ENCODE results near the gene GALNT18. TPM values are rescaled to one million over a fixed set of nuclear protein-coding genes. Genes with fewer than 3 reads are reported as not detected.

The GALNT18 gene
- total RNA-seq, 2 donors from 2014 or later, result not detected

DNA sequence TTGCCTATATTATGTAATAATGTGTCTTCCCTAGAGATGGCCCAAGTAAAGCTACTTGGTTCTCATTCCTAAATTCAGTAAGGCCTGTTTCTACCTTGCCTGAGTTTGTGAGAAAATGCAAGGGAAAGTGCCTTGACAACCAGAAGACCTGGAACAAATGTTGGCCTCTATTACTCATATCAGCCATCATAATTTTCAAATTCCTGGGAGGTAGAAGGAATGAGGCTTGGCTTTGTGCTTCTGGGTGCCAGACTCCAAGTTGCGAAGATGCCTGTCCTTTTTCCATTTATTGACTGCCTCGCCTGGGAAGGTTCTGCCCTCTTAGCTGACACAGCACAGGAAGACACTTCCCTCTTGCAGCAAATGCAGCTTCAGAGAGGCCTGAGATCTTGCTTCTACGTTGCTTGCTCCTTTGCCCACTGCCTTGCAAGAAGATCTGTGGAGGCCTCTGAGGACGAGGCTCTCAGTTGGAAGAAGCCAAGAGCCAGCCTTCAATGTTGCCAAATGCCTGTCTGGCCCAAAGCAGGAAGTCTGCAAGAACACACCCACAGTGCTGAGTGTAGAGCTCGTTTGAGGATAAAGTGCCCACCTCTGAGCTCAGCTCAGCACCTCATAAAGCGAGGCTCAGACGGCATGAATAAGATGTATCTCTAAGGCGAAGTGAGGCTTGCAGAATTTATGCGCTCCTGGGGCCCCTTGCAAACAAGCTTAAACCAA is 120.1 kb downstream of the GALNT18 start:
- Mint-ChIP-seq H3K4me3 (no peak overlapping the region), H3K4me1 (peaks cover 2% of the 10 kb centered on the region), H3K27me3 (peaks cover 17% of the 10 kb centered on the region), H3K27ac (no peak overlapping the region), H3K36me3 (ENCODE audit: low read depth) (no peaks in the 10 kb centered on the region)
- ATAC-seq (no peak), DNase-seq (no peak)
- H3K9me3 ChIP-seq (ENCODE audit: control insufficient read depth, low read length, poor library complexity, severe bottlenecking), result no peaks in the 10 kb centered on the region

DNA sequence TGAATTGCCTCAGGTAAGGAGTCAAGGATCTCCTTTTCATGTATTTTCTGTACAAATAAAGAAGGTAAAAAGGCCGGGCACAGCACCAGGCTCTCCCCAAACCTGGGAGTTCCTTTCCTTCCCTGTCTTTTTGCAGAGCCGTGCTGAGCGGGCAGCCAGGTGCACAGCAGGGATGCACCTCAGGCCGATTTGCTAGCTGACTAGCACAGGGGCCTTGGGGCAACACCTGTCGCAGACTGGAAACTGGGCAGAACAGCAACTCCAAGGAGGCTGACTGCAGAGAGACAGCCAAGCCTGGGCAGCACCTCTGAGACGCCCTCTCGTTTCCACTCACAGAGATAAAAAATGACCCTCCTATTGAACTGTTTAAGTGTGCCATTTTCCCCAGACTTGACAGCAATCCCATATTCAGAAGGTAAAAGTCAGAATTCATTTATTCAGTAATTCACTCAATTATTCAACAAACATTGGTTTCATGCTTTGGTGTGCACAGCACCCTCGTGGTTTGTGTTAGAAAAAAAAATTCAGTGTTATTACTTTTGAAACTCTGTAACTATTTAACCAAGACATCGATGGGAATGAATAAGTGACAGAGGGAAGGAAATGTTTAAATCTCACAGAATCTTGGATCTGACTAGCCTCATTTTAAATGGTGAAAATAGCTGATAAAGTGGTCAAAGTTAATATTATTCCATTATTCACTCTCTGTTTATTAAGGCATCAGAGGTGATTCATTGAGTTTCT is 120.9 kb downstream of the GALNT18 start:
- Mint-ChIP-seq H3K36me3 (ENCODE audit: low read depth) (no peaks in the 10 kb centered on the region), H3K27me3 (peaks cover 21% of the 10 kb centered on the region), H3K27ac (no peak overlapping the region), H3K4me3 (no peak overlapping the region), H3K4me1 (peaks cover 2% of the 10 kb centered on the region)
- DNase-seq (no peak), ATAC-seq (no peak)
- no peaks in the 10 kb centered on the region for H3K9me3 ChIP-seq (ENCODE audit: control insufficient read depth, low read length, poor library complexity, severe bottlenecking)

DNA sequence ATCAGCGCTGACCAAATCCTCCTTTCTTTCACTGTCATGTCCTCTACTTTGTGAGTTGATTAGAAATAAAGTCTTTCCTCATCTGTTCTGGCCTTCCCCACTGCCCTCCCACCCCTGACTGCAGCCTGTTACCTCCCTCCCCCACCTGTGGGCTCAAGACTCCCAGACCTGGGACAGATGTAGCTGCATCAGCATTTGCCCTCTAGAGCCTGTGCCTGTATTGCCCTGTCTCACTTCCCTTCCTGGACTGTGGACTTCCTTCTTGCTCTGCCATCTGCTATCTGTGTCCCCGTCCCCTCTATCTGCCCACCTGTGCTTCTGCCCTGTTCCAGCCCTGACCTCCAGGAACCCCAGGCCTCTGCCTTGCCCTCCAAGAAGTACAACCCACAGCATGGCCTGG is 122.5 kb downstream of the GALNT18 start:
- Mint-ChIP-seq H3K4me3 (no peak overlapping the region), H3K4me1 (no peaks in the 10 kb centered on the region), H3K27me3 (peaks cover 31% of the 10 kb centered on the region), H3K36me3 (ENCODE audit: low read depth) (no peaks in the 10 kb centered on the region), H3K27ac (no peak overlapping the region)
- H3K9me3 ChIP-seq (ENCODE audit: control insufficient read depth, low read length, poor library complexity, severe bottlenecking), result no peaks in the 10 kb centered on the region
- DNase-seq (no peak), ATAC-seq (no peak)

DNA sequence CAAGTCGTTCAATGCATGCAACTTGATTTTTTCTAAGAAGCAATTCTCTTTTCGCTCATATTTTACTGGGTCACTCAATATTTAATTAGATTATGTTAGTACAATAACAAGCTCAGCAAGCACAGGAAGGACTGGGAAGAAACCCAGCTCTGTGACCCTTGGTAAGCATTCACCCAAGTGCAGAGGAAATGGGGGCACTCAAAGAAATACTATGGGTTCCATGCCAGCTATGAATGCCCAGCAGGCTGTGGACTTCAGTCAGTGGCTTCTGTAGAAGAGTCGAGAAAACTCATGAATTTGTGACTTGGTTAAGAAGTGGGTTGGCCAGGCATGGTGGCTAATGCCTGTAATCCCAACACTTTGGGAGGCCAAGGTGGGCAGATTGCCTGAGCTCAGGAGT is 123.6 kb downstream of the GALNT18 start:
- no peak overlapping the region for H3K27ac Mint-ChIP-seq
- H3K27me3 Mint-ChIP-seq, result peaks cover 28% of the 10 kb centered on the region
- H3K4me3 Mint-ChIP-seq, result no peak overlapping the region
- no peaks in the 10 kb centered on the region for H3K9me3 ChIP-seq (ENCODE audit: control insufficient read depth, low read length, poor library complexity, severe bottlenecking)
- no peaks in the 10 kb centered on the region for H3K36me3 Mint-ChIP-seq (ENCODE audit: low read depth)
- ATAC-seq (no peak), DNase-seq (no peak)
- H3K4me1 Mint-ChIP-seq, result no peaks in the 10 kb centered on the region

DNA sequence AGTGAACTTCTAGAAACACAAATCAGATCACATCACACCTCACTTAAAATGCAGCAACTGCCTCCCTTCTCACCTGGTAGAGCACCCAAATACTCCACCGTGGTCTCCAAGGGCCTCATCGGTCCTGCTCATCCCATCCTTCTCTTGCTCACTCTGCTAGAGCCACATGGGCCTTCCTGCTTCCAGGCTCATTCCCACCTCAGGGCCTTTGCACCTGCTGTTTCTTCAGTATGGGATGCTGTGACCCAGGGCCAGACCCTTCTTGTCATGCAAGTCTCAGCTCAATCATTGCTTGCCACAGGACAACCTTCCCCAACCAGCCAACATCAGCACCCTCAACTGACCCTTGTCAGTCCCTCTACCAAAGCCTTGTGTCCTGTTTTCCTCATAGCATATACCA is 124.9 kb downstream of the GALNT18 start:
- H3K9me3 ChIP-seq (ENCODE audit: control insufficient read depth, low read length, poor library complexity, severe bottlenecking), result no peaks in the 10 kb centered on the region
- Mint-ChIP-seq H3K27me3 (peaks cover 20% of the 10 kb centered on the region), H3K4me3 (no peak overlapping the region), H3K4me1 (no peaks in the 10 kb centered on the region), H3K27ac (no peak overlapping the region), H3K36me3 (ENCODE audit: low read depth) (no peaks in the 10 kb centered on the region)
- DNase-seq, result no peak
- ATAC-seq, result no peak

DNA sequence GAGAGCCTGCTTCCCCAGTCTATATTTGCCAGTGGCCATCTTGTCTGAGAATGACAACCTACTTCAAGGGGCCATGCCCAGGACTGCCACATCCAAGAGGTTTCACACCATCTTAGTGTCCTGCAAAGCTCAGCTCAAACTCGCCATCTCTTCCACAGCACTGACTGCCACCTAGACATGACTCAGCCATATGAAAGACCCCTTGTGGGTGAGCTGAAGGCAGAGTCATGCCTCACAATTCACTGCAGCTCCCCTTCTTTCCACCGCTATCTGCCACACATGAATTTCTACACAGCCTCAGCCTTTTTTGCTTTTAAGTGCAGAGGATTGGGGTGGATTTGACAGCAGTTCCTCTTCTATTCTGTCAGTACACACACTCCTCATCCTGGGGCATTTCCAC is 127.5 kb downstream of the GALNT18 start:
- ATAC-seq (no peak), DNase-seq (no peak)
- Mint-ChIP-seq H3K4me1 (peaks cover 3% of the 10 kb centered on the region), H3K4me3 (no peak overlapping the region), H3K27ac (no peak overlapping the region), H3K27me3 (peaks cover 26% of the 10 kb centered on the region), H3K36me3 (ENCODE audit: low read depth) (no peaks in the 10 kb centered on the region)
- no peaks in the 10 kb centered on the region for H3K9me3 ChIP-seq (ENCODE audit: control insufficient read depth, low read length, poor library complexity, severe bottlenecking)

DNA sequence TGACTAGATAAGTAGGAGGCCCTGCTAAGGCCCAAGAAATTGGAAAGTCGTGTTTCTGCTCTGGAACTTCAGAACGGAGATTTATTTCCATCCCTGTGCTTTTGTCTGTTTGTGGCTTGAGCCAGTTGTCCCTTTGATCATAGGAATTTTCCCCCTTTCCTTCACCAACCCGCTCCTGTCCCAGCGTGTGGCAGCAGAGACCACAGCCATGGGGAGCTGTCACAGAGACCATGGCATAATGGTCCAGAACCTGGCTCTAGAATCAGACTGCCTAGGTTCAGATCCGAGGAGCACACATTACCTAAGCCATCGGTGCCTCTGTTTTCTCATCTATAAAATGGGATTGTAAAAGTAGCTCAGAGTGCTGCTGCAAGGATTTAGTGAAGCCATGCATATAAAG is 128.1 kb downstream of the GALNT18 start:
- no peaks in the 10 kb centered on the region for H3K9me3 ChIP-seq (ENCODE audit: control insufficient read depth, low read length, poor library complexity, severe bottlenecking)
- H3K36me3 Mint-ChIP-seq (ENCODE audit: low read depth), result no peaks in the 10 kb centered on the region
- peaks cover 30% of the 10 kb centered on the region for H3K27me3 Mint-ChIP-seq
- H3K27ac Mint-ChIP-seq, result no peak overlapping the region
- H3K4me1 Mint-ChIP-seq, result peaks cover 3% of the 10 kb centered on the region
- no peak for ATAC-seq
- H3K4me3 Mint-ChIP-seq, result no peak overlapping the region
- DNase-seq, result no peak

DNA sequence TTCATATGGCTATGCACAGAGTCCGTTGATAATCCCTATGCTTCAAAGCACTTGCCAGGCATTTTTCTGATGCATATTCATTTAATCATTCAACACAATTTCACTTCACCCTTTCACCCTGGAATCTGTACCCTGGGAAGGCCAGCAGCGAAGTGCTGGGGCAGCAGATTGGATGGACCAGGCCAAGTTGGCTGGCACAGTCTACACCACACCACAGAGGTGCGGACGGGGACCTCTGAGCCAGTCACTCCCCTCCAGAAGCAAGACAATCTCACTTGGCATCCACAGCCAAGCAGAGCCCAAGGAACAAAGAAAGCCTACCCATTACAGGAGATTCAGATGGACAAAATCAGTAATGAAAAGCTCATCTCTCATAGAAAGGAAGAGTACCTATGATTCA is 130.2 kb downstream of the GALNT18 start:
- Mint-ChIP-seq H3K4me1 (peaks cover 5% of the 10 kb centered on the region), H3K36me3 (ENCODE audit: low read depth) (no peaks in the 10 kb centered on the region), H3K27me3 (peaks cover 43% of the 10 kb centered on the region), H3K27ac (no peak overlapping the region), H3K4me3 (no peak overlapping the region)
- no peak for ATAC-seq
- no peaks in the 10 kb centered on the region for H3K9me3 ChIP-seq (ENCODE audit: control insufficient read depth, low read length, poor library complexity, severe bottlenecking)
- DNase-seq, result no peak

DNA sequence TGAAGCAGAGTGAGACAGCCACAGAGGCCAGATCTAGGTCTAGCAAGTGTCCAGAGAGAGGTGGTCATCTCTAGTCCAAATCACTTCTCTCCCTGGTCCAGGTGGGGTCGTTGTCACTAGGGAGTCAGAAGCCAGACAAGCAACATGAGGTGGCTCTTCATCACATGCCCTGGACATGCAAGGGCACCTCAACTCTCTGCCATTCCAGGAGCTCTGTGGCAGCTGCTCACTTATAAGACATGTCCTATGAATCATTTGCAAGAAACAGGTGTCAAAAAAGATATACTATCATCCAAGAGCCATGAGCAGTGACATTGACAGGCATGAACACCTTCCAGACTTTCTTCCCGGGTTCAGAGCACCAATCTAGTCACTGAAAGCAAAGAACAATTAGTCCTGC is 130.8 kb downstream of the GALNT18 start:
- peaks cover 5% of the 10 kb centered on the region for H3K4me1 Mint-ChIP-seq
- no peak for DNase-seq
- peaks cover 41% of the 10 kb centered on the region for H3K27me3 Mint-ChIP-seq
- no peak overlapping the region for H3K4me3 Mint-ChIP-seq
- H3K9me3 ChIP-seq (ENCODE audit: control insufficient read depth, low read length, poor library complexity, severe bottlenecking), result no peaks in the 10 kb centered on the region
- no peak overlapping the region for H3K27ac Mint-ChIP-seq
- no peak for ATAC-seq
- no peaks in the 10 kb centered on the region for H3K36me3 Mint-ChIP-seq (ENCODE audit: low read depth)

DNA sequence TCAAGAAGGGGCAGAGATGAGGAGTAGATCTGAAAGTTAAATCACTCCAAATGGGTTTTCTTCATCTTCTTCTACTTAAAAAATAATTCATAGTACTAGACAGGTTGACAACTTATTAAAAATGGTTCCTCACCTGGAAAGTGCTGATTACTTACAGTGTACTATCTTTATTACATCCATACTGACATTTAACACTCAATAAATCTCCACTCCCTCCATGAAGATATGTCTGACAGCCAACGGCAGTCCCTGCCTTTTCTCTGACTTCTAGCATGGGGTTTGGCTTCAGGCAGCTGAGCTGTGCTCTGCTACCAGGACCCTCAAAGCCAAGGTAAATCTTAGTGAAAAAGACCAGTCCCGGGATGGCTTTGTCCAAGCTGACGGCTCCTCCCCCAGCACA is 135.4 kb downstream of the GALNT18 start:
- no peaks in the 10 kb centered on the region for H3K9me3 ChIP-seq (ENCODE audit: control insufficient read depth, low read length, poor library complexity, severe bottlenecking)
- H3K4me1 Mint-ChIP-seq, result peaks cover 4% of the 10 kb centered on the region
- ATAC-seq, result no peak
- H3K36me3 Mint-ChIP-seq (ENCODE audit: low read depth), result no peaks in the 10 kb centered on the region
- no peak overlapping the region for H3K4me3 Mint-ChIP-seq
- peaks cover 47% of the 10 kb centered on the region for H3K27me3 Mint-ChIP-seq
- no peak for DNase-seq
- no peak overlapping the region for H3K27ac Mint-ChIP-seq

DNA sequence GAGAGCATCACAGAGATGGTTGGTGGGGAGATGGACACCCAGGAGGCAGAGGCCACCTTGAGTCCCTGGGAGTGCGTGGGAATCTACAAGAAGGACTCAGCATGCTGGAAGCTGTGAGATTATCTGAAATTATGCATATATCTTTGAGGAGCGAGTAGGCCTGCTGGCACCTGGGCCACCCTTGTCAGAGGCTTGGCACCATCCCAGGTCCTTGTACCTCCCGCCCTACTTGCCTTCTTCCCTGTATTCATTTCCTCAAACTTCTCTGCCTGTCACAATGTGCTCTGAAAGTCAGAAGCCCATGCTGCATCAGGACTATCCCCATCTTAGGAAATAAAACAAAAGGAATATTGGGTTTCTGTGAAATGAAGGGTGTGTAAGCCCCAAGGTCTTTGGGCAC is 135.8 kb downstream of the GALNT18 start:
- Mint-ChIP-seq H3K4me3 (no peak overlapping the region), H3K27ac (no peak overlapping the region), H3K4me1 (peaks cover 4% of the 10 kb centered on the region), H3K36me3 (ENCODE audit: low read depth) (no peaks in the 10 kb centered on the region), H3K27me3 (peaks cover 47% of the 10 kb centered on the region)
- DNase-seq (no peak), ATAC-seq (no peak)
- no peaks in the 10 kb centered on the region for H3K9me3 ChIP-seq (ENCODE audit: control insufficient read depth, low read length, poor library complexity, severe bottlenecking)

DNA sequence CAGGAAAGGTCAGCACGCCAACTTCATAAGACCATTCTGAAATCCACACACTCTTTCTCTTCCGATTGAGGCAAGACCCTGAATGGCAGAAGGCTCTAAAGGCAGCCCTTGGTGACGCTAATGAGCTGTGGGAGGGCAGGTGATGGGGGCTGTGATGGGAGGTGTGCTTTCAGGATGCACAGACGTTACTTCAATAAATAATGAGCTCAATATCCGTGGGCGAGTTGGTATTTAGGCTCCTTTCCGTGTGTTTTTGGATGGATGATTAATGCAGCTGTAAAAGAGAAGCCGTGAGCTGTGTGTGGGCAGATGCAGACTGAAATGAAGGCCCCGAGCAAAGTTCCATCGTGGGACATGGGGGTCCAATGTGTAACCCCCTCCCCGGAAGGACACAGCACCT is 138.2 kb downstream of the GALNT18 start:
- H3K9me3 ChIP-seq (ENCODE audit: control insufficient read depth, low read length, poor library complexity, severe bottlenecking), result no peaks in the 10 kb centered on the region
- Mint-ChIP-seq H3K36me3 (ENCODE audit: low read depth) (no peaks in the 10 kb centered on the region), H3K27ac (no peak overlapping the region), H3K27me3 (peaks cover 50% of the 10 kb centered on the region), H3K4me3 (no peak overlapping the region), H3K4me1 (peaks cover 4% of the 10 kb centered on the region)
- DNase-seq (no peak), ATAC-seq (no peak)

DNA sequence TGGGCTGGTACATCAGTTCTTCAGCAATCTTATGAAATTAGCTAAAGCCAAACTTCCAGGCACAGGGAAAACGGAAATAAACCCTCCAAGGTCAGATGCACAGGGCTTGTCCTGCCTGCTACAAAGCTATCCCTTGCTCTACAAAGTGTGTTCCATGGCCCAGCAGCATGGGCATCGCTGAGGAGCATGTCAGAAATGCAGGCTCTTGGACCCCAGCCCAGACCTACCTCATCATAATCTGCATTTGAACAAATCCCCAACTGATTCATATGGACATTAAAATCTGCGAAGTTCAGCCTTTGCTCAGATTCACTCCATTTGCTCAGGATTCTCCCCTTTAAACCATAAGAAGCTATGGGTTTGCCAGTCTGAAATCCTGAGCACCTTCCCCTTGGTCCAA is 139.1 kb downstream of the GALNT18 start:
- peaks cover 4% of the 10 kb centered on the region for H3K4me1 Mint-ChIP-seq
- no peak for DNase-seq
- H3K27ac Mint-ChIP-seq, result no peak overlapping the region
- peaks cover 49% of the 10 kb centered on the region for H3K27me3 Mint-ChIP-seq
- no peak for ATAC-seq
- no peaks in the 10 kb centered on the region for H3K9me3 ChIP-seq (ENCODE audit: control insufficient read depth, low read length, poor library complexity, severe bottlenecking)
- no peaks in the 10 kb centered on the region for H3K36me3 Mint-ChIP-seq (ENCODE audit: low read depth)
- H3K4me3 Mint-ChIP-seq, result no peak overlapping the region

DNA sequence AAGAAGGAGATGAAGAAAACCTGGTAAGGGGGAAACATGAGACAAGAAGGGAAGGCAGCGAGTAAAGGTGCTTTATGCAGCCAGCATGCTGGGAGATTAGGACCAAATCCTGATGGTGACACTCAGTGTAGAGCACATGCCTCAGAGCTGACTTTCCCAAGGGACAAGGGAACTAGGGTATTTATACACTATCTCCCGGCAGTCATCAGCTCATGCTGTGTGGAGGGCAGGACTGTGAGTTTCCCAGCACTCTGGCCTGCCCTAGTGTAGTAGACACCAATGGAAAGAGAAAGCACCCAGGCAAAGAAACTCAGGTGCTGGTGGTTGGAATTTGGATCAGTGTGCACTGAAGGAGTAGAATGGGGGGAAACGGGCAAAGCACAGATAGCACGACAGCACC is 140.4 kb downstream of the GALNT18 start:
- no peaks in the 10 kb centered on the region for H3K9me3 ChIP-seq (ENCODE audit: control insufficient read depth, low read length, poor library complexity, severe bottlenecking)
- Mint-ChIP-seq H3K4me3 (no peak overlapping the region), H3K27me3 (peaks cover 54% of the 10 kb centered on the region), H3K36me3 (ENCODE audit: low read depth) (no peaks in the 10 kb centered on the region), H3K4me1 (peaks cover 2% of the 10 kb centered on the region), H3K27ac (no peak overlapping the region)
- ATAC-seq (no peak), DNase-seq (no peak)

Data from T-helper 17 cell (primary cell).